GM12891 (cell line): ENCODE results near the gene CRADD.

Experiments used
- DNase-seq: peaks from one replicate; pipeline ENCODE4 v3.0.0; 2011; ENCODE audit warnings: low spot score; ENCODE audit not compliant: insufficient read length
- FAIRE-seq: peaks from 2 replicates; lab custom pipeline; 2011; peaks lifted over from hg19 to GRCh38; lab: Jason Lieb, UNC
- PAX5 ChIP-seq: IDR thresholded peaks from 2 replicates; pipeline ENCODE4 v1.6.1; 2011; ENCODE audit warnings: low read length, moderate library complexity, mild to moderate bottlenecking; ENCODE audit not compliant: insufficient read depth, severe bottlenecking
- POLR2A ChIP-seq: IDR thresholded peaks from 2 replicates; pipeline ENCODE4 v1.6.1; 2011; ENCODE audit warnings: low read depth, low read length, control low read depth
- POLR2AphosphoS5 ChIP-seq: IDR thresholded peaks from 2 replicates; pipeline ENCODE4 v1.6.1; 2011; ENCODE audit warnings: low read depth, low read length, control low read depth
- POU2F2 ChIP-seq: IDR thresholded peaks from 2 replicates; pipeline ENCODE4 v1.6.1; 2011; ENCODE audit warnings: low read depth, mild to moderate bottlenecking, control low read depth, low read length, moderate library complexity
- SPI1 ChIP-seq: IDR thresholded peaks from 2 replicates; pipeline ENCODE4 v1.6.1; 2011; ENCODE audit warnings: low read depth, low read length, control low read depth
- TAF1 ChIP-seq: IDR thresholded peaks from 2 replicates; pipeline ENCODE4 v1.6.1; 2011; ENCODE audit warnings: low read depth, low read length, control low read depth

CRADD gene

DNA sequence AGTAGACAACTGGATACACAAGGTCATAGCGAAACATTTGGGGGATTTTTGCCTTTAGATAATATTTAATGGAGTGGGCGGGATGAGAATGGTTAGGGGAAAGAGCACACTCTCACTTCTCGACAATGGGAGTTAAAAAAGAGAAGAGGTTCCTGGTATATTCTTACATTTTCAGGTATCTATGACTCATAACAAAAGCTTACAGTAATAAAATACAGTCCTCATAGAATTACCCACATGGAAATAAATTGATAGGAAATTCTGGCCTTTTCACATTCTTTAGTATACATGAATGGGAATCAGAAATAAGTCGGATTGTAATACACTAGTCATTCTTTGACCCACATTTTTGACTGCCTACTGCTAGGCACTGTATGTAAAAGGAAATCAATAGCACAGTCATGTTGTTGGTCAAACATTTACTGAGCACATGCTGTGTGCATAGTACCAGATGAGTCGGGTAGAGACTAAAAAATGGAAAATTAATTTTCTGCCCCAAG lies 8.2 kb upstream of the CRADD start:
- DNase-seq (peak; percentile 6), FAIRE-seq (no peak)
- TF ChIP-seq POLR2AphosphoS5, result no peak
- TF ChIP-seq SPI1, result peak; percentile 61; the same call in 1 of the 2 replicates

- FAIRE-seq (no peak), DNase-seq (no peak)
- no peak for TF ChIP-seq TAF1
- no peak for TF ChIP-seq POLR2AphosphoS5
- no peak for TF ChIP-seq POLR2A
- TF ChIP-seq POU2F2, result no peak
- TF ChIP-seq PAX5, result no peak
- no peak for TF ChIP-seq SPI1
These were observed 7.7 kb upstream of the CRADD start for GRCh38 chr12:93669452-93669851.

DNA sequence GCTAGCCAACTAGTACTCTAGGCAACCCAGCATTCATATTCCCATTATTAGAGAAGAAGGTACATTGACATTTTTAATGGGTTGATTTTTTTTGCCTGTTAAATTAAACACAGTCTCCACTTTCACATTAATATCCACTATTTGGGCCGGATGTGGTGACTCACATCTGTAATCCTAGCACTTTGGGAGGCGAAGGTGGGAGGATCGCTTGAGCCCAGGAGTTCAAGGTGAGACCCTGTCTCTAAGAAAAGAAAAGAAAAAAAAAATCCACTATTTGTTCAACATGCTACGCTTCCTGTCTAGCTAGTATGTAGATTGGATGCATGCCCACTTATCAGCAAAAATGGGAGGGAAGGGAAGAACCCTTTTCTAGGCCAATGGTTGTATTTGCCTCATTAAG lies 7.1 kb upstream of the CRADD start:
- FAIRE-seq, result no peak
- no peak for DNase-seq
- TF ChIP-seq POU2F2 (no peak), TAF1 (no peak), POLR2A (no peak), POLR2AphosphoS5 (no peak), SPI1 (no peak), PAX5 (no peak)

GRCh38 chr12:93671044-93671443 lies 6.1 kb upstream of the CRADD start:
- DNase-seq (no peak), FAIRE-seq (no peak)
- TF ChIP-seq TAF1, result no peak
- TF ChIP-seq POLR2A, result no peak
- TF ChIP-seq POU2F2, result no peak
- no peak for TF ChIP-seq SPI1
- TF ChIP-seq POLR2AphosphoS5, result no peak
- no peak for TF ChIP-seq PAX5

GRCh38 chr12:93673084-93673483 lies 4.1 kb upstream of the CRADD start:
- TF ChIP-seq POLR2AphosphoS5, result no peak
- no peak for FAIRE-seq
- no peak for DNase-seq

GRCh38 chr12:93674386-93674785 lies 2.8 kb upstream of the CRADD start:
- TF ChIP-seq PAX5, result no peak
- no peak for TF ChIP-seq POLR2AphosphoS5
- TF ChIP-seq POLR2A, result no peak
- no peak for TF ChIP-seq SPI1
- TF ChIP-seq POU2F2, result no peak
- DNase-seq (no peak), FAIRE-seq (no peak)

DNA sequence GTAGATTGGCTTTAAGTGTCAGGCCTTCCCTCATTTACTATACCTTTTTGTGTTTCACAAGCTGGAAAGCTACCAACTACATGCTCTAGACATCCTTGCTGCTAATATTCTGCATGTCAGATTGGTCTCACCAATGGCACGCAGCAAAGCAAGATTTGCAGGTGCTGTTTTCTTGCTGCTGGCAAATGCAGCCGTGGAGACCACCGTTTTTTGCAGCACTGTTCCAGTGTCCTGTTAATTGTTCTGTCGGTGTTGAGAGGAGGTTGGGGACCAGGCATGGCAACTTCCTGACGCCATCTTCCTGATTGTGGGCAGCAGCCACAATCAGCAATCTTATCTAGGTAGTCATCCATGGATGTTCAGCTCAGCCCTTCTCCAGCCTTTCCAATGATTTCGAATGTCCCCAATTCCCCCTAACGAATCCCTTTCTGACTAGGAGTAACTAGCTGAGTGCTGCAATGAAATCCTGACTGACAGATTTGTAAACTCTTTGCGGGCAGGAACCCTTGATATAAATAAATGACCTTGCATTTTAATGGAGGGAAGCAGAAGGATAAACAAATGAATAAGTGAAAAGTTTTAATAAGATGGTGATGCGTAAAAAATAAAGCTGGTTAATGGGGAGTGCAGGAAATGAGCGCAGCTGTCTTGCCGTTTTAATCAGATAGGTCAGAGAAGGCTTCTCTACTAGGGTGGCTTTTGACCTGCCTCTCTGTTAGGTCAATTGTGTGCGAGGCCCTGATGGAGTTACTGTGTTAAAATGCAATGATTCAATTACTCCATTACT lies 574 bp upstream of the CRADD start:
- FAIRE-seq (no peak), DNase-seq (no peak)
- no peak for TF ChIP-seq TAF1
- no peak for TF ChIP-seq POLR2A
- no peak for TF ChIP-seq POLR2AphosphoS5
- TF ChIP-seq SPI1, result no peak
- TF ChIP-seq PAX5, result no peak
- no peak for TF ChIP-seq POU2F2

DNA sequence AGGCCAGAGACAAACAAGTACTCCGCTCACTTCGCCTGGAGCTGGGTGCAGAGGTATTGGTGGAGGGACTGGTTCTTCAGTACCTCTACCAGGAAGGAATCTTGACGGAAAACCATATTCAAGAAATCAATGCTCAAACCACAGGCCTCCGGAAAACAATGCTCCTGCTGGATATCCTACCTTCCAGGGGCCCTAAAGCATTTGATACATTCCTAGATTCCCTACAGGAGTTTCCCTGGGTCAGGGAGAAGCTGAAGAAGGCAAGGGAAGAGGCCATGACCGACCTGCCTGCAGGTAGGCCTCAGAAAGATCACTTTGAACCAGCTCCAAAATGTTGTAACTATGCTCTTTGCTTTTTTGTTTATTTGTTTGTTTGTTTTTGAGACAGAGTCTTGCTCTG lies 1.6 kb downstream of the CRADD start:
- DNase-seq, result no peak
- TF ChIP-seq TAF1, result no peak
- no peak for TF ChIP-seq POLR2AphosphoS5
- TF ChIP-seq POU2F2, result no peak
- TF ChIP-seq POLR2A, result no peak
- no peak for TF ChIP-seq PAX5
- TF ChIP-seq SPI1, result no peak
- FAIRE-seq, result no peak

DNA sequence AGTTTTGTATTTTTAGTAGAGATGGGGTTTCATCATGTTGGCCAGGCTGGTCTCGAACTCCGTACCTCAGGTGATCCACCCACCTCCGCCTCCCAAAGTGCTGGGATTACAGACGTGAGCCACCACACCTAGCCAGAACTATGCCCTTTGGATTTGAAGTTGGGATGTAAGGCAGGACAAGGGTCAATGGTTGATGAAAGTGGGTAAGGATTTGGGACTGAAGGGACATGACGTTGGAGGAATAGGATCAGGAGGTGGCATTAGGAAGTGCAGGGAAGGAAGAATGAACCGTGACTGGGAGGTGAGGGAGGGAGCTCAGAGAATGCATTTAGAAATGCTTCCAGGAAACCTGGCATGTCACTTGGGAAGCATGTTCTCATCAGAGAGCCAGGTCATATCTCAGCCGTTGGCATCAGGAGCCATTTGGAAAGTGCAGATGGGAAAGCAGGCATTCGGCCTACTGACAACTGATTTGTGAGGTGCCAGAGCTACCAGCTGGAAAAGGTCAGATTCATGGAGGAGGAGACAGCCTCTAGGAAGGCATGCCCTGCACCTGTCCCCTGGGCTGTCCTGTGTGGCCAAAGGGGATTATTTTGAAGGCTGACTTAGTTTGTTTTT lies 2.2 kb downstream of the CRADD start:
- no peak for DNase-seq
- no peak for TF ChIP-seq PAX5
- TF ChIP-seq POLR2AphosphoS5, result no peak
- TF ChIP-seq SPI1, result no peak
- no peak for TF ChIP-seq POLR2A
- TF ChIP-seq TAF1, result no peak
- TF ChIP-seq POU2F2, result no peak
- FAIRE-seq, result no peak

- FAIRE-seq (no peak), DNase-seq (no peak)
- TF ChIP-seq SPI1 (no peak), POLR2A (no peak), POLR2AphosphoS5 (no peak), TAF1 (no peak), POU2F2 (no peak), PAX5 (no peak)
These were observed 2.8 kb downstream of the CRADD start for GRCh38 chr12:93680006-93680405.
